ENCODE data around the gene UBR4.

DNA sequence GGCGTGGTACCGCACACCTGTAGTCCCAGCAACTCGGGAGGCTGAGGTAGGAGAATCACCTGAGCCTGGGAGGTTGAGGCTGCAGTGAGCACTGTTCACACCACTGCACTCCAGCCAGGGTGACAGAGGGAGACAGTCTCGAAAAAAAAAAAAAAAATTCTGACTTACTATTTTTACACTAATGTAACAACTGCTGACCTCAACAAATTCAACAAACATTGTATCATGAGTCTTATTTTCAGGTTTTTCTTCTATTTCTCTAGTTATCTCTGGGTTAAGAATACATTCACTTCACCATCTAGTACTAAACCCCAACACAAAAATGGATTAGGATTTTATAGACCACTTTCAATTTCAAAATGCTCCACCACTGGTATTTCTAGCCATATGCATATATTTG is 72.9 kb downstream of the UBR4 start:
- TF ChIP-seq, protein P1, sequence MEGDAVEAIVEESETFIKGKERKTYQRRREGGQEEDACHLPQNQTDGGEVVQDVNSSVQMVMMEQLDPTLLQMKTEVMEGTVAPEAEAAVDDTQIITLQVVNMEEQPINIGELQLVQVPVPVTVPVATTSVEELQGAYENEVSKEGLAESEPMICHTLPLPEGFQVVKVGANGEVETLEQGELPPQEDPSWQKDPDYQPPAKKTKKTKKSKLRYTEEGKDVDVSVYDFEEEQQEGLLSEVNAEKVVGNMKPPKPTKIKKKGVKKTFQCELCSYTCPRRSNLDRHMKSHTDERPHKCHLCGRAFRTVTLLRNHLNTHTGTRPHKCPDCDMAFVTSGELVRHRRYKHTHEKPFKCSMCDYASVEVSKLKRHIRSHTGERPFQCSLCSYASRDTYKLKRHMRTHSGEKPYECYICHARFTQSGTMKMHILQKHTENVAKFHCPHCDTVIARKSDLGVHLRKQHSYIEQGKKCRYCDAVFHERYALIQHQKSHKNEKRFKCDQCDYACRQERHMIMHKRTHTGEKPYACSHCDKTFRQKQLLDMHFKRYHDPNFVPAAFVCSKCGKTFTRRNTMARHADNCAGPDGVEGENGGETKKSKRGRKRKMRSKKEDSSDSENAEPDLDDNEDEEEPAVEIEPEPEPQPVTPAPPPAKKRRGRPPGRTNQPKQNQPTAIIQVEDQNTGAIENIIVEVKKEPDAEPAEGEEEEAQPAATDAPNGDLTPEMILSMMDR (IDR thresholded peaks at IDR 0.05): no peak
- TF ChIP-seq POLR2A (IDR thresholded peaks at IDR 0.05): no peak
